IMR-90 (cell line): ENCODE results near the gene PCDHGA8. TPM values are rescaled to one million over a fixed set of nuclear protein-coding genes. Genes with fewer than 3 reads are reported as not detected.

Experiments
- ATAC-seq: fragments of 200-7000 bp; cut with Tn5 transposase; 2 replicates; pipeline ENCODE4 v1.9.1; 2020; ENCODE audit warnings: low read depth, mild to moderate bottlenecking, moderate library complexity
- BruUV-seq: library from RNA; stranded (reverse); fragments of 400-500 nt; replicated peaks from 2 replicates; lab custom pipeline; 2021; lab: Mats Ljungman, UMichigan
- CTCF ChIA-PET: fragments of 300-600 bp; formaldehyde crosslinking; extraction: SDS; loops from one replicate; lab custom pipeline; 2021; ENCODE audit warnings: antibody characterized with exemption; lab: Yijun Ruan, JAX
- POLR2A ChIA-PET: fragments of 300-600 bp; sonication (Branson Sonifier 250); formaldehyde crosslinking; loops from one replicate; lab custom pipeline; 2022; ENCODE audit warnings: antibody characterized with exemption; ENCODE audit not compliant: unreplicated experiment; lab: Charles Lee
- DNase-seq: peaks from one replicate; pipeline ENCODE4 v3.0.0; 2013
- H2AFZ ChIP-seq: replicated peaks from 2 replicates; pipeline ENCODE3; 2013; ENCODE audit warnings: low read length, mild to moderate bottlenecking; ENCODE audit not compliant: poor library complexity
- H2AK5ac ChIP-seq: 2 replicates; pipeline ENCODE4 v1.6.1; 2013; ENCODE audit warnings: low read depth, low read length, inconsistent platforms
- H2AK9ac ChIP-seq: replicated peaks from 2 replicates; pipeline ENCODE3; 2013; ENCODE audit warnings: mild to moderate bottlenecking, low read depth, low read length, moderate library complexity; ENCODE audit not compliant: poor library complexity
- H2BK120ac ChIP-seq: 2 replicates; pipeline ENCODE4 v1.6.1; 2013; ENCODE audit warnings: low read depth, low read length, inconsistent platforms
- H2BK15ac ChIP-seq: 3 replicates; pipeline ENCODE4 v1.6.1; 2013; ENCODE audit warnings: low read depth, low read length, inconsistent platforms
- H2BK20ac ChIP-seq: 2 replicates; pipeline ENCODE4 v1.6.1; 2013; ENCODE audit warnings: low read depth, mild to moderate bottlenecking, inconsistent platforms, low read length, moderate library complexity
- H2BK5ac ChIP-seq: 2 replicates; pipeline ENCODE4 v1.6.1; 2013; ENCODE audit warnings: mild to moderate bottlenecking, low read depth, low read length, inconsistent platforms; ENCODE audit not compliant: poor library complexity, severe bottlenecking
- H3K14ac ChIP-seq: replicated peaks from 2 replicates; pipeline ENCODE4 v1.6.1; 2013; ENCODE audit warnings: low read depth, low read length, inconsistent platforms
- H3K18ac ChIP-seq: 2 replicates; pipeline ENCODE4 v1.6.1; 2013; ENCODE audit warnings: low read depth, low read length, control low read depth
- H3K23ac ChIP-seq: 2 replicates; pipeline ENCODE4 v1.6.1; 2013; ENCODE audit warnings: low read depth, low read length, inconsistent platforms
- H3K27ac ChIP-seq: 2 replicates; pipeline ENCODE4 v1.5.1; 2013; ENCODE audit warnings: mild to moderate bottlenecking, control low read depth, low read length; ENCODE audit not compliant: insufficient read depth
- H3K27me3 ChIP-seq: 2 replicates; pipeline ENCODE4 v1.6.1; 2013; ENCODE audit warnings: low read length; ENCODE audit not compliant: control insufficient read depth, insufficient read depth
- H3K36me3 ChIP-seq: 2 replicates; pipeline ENCODE4 v1.6.1; 2013; ENCODE audit warnings: low read length, mixed read lengths; ENCODE audit not compliant: control insufficient read depth, insufficient read depth
- H3K4ac ChIP-seq: 2 replicates; pipeline ENCODE4 v1.6.1; 2013; ENCODE audit warnings: low read depth, low read length, inconsistent platforms
- H3K4me1 ChIP-seq: 2 replicates; pipeline ENCODE4 v1.6.1; 2013; ENCODE audit warnings: low read length, mixed read lengths; ENCODE audit not compliant: control insufficient read depth, insufficient read depth
- H3K4me2 ChIP-seq: 2 replicates; pipeline ENCODE4 v1.6.1; 2013; ENCODE audit warnings: low read depth, mild to moderate bottlenecking, control low read depth, low read length, moderate library complexity
- H3K4me3 ChIP-seq: 2 replicates; pipeline ENCODE4 v1.5.1; 2013; ENCODE audit warnings: low read depth, mild to moderate bottlenecking, control low read depth, low read length, moderate library complexity; ENCODE audit not compliant: insufficient read depth
- H3K56ac ChIP-seq: 2 replicates; pipeline ENCODE4 v1.6.1; 2013; ENCODE audit warnings: low read length, inconsistent platforms; ENCODE audit not compliant: insufficient read depth; ENCODE audit errors: extremely low read depth
- H3K79me1 ChIP-seq, 2 experiments: 2 replicates each; pipeline ENCODE4 v1.6.1; 2013; ENCODE audit warnings: low read length in 2 of 2, inconsistent platforms in 1 of 2, low read depth in 1 of 2
- H3K9ac ChIP-seq: 2 replicates; pipeline ENCODE4 v1.6.1; 2013; ENCODE audit warnings: low read depth, low read length, control low read depth
- H3K9me1 ChIP-seq: 2 replicates; pipeline ENCODE4 v1.6.1; 2013; ENCODE audit warnings: low read length, inconsistent platforms; ENCODE audit not compliant: insufficient read depth
- H3K9me3 ChIP-seq: 2 replicates; pipeline ENCODE4 v1.6.1; 2013; ENCODE audit warnings: low read length; ENCODE audit not compliant: control insufficient read depth, insufficient read depth
- H4K20me1 ChIP-seq: 2 replicates; pipeline ENCODE4 v1.6.1; 2013; ENCODE audit warnings: low read length, inconsistent platforms; ENCODE audit not compliant: insufficient read depth
- H4K5ac ChIP-seq: 2 replicates; pipeline ENCODE4 v1.6.1; 2013; ENCODE audit warnings: mild to moderate bottlenecking, low read depth, low read length, control low read depth
- H4K8ac ChIP-seq, 2 experiments: 2 replicates each; pipeline ENCODE4 v1.6.1; 2013; ENCODE audit warnings: low read depth in 2 of 2, low read length in 2 of 2, control low read depth in 1 of 2, inconsistent platforms in 1 of 2
- H4K91ac ChIP-seq: 2 replicates; pipeline ENCODE4 v1.6.1; 2013; ENCODE audit warnings: low read depth, low read length, inconsistent platforms; ENCODE audit not compliant: insufficient read depth
- CEBPB ChIP-seq: IDR thresholded peaks from 2 replicates; pipeline ENCODE4 v1.6.1; 2012; ENCODE audit warnings: low read depth, low read length, improper control_type of control experiment
- ELK1 ChIP-seq: fragments of 150-350 bp; IDR thresholded peaks from 2 replicates; pipeline ENCODE4 v1.6.1; 2016; ENCODE audit warnings: low read depth, mild to moderate bottlenecking, low read length, moderate library complexity, borderline replicate concordance
- FOS ChIP-seq: fragments of 150-350 bp; IDR thresholded peaks from 2 replicates; pipeline ENCODE4 v1.6.1; 2016; ENCODE audit warnings: low read depth, low read length
- MAFK ChIP-seq: IDR thresholded peaks from 2 replicates; pipeline ENCODE4 v1.6.1; 2012; ENCODE audit warnings: low read depth, low read length, improper control_type of control experiment
- MAZ ChIP-seq: IDR thresholded peaks from 2 replicates; pipeline ENCODE4 v1.6.1; 2012; ENCODE audit warnings: low read depth, mild to moderate bottlenecking, low read length, improper control_type of control experiment, moderate library complexity, borderline replicate concordance
- MXI1 ChIP-seq: IDR thresholded peaks from 2 replicates; pipeline ENCODE4 v1.6.1; 2012; ENCODE audit warnings: low read depth, mild to moderate bottlenecking, low read length, moderate library complexity, borderline replicate concordance
- POLR2A ChIP-seq: IDR thresholded peaks from 2 replicates; pipeline ENCODE4 v1.6.1; 2012; ENCODE audit warnings: mild to moderate bottlenecking, low read depth, low read length
- RFX5 ChIP-seq: IDR thresholded peaks from 2 replicates; pipeline ENCODE4 v1.8.0; 2012; ENCODE audit warnings: low read depth, mild to moderate bottlenecking, low read length, moderate library complexity
- SMC3 ChIP-seq: fragments of 150-350 bp; IDR thresholded peaks from 2 replicates; pipeline ENCODE4 v1.6.1; 2016; ENCODE audit warnings: low read depth, mild to moderate bottlenecking, antibody characterized with exemption, low read length, moderate library complexity
- WGBS, 2 experiments: methylation state at CpG; one replicate each; pipeline versions ENCODE4 v1.1.5 to v1.1.7; 2013; ENCODE audit warnings: missing lambda C conversion rate in 2 of 2; ENCODE audit not compliant: insufficient read length in 1 of 2; ENCODE audit errors: extremely low coverage in 2 of 2; 5-methylcytosine and 5-hydroxymethylcytosine counted together
- dilution Hi-C: fragments of 300-500 bp; cut with HindIII; formaldehyde crosslinking; loops from one replicate; pipeline ENCODE4 v1.14.3; 2018; ENCODE audit warnings: low sequenced_read_pairs; ENCODE audit not compliant: unreplicated experiment
- in situ Hi-C: fragments of 300-500 bp; cut with MboI; formaldehyde crosslinking; loops from 3 replicates; pipeline ENCODE4 v1.14.3; 2019; ENCODE audit warnings: low sequenced_read_pairs, inconsistent platforms, mixed read lengths
- intact Hi-C: fragments of 100-400 bp; cut with micrococcal nuclease; formaldehyde crosslinking; loops from 2 replicates; pipeline ENCODE4 v1.10.0; 2022
- polyA plus RNA-seq, 3 experiments: library from polyadenylated mRNA; depleted of rRNA; stranded (reverse); fragments of >200 nt; gene quantifications; 2 replicates each; pipeline ENCODE4 v1.2.3, GENCODE V29; 2012; ENCODE audit warnings: low replicate concordance in 1 of 3
- total RNA-seq: library from RNA; depleted of rRNA; stranded (reverse); fragments of >200 nt; gene quantifications from 2 replicates; pipeline ENCODE4 v1.2.3, GENCODE V29; 2012

Gene PCDHGA8
- total and polyA plus RNA-seq, 2 of the 4 experiments (the other 2 are of a cell fraction), result 0.89 to 2.0 TPM

- H3K36me3 ChIP-seq, result peaks cover 11% of the 10 kb centered on the region
- CTCF ChIA-PET, result interaction anchor here (0.6 kb wide), 2 partner anchors 72 to 118 kb away, joined by 3 to 5 read pairs; no protein-coding TSS in a partner anchor
- no peak for TF ChIP-seq POLR2A
- no peak for TF ChIP-seq MAFK
- TF ChIP-seq CEBPB, result no peak
- no peak for TF ChIP-seq SMC3
- no peak for TF ChIP-seq MXI1
- no peak for TF ChIP-seq FOS
- TF ChIP-seq ELK1, result no peak
- no peak for TF ChIP-seq MAZ
- no peak for TF ChIP-seq RFX5
- H3K18ac ChIP-seq, result no peak overlapping the region
- dilution Hi-C loops (no loop called here), in situ Hi-C loops (no loop called here), intact Hi-C loops (no loop called here)
- H2AK9ac ChIP-seq, result no peak overlapping the region
- no peak overlapping the region for H3K14ac ChIP-seq
- no peaks in the 10 kb centered on the region for H3K27me3 ChIP-seq
- no peaks in the 10 kb centered on the region for H4K20me1 ChIP-seq
- H4K91ac ChIP-seq, result no peak overlapping the region
- peaks cover 10% of the 10 kb centered on the region; the same call in 1 of the 2 replicates for H3K9me3 ChIP-seq
- H2BK15ac ChIP-seq, result no peak overlapping the region
- WGBS, 2 experiments, result 76% methylated on average over 3 of the region's 10 CpGs; no CpG with 5 or more reads in 1 of the 2 experiments
- no peak overlapping the region for H4K8ac ChIP-seq
- H3K4me1 ChIP-seq, result peaks cover 2% of the 10 kb centered on the region; the same call in 1 of the 2 replicates
- no peak overlapping the region for H3K27ac ChIP-seq
- no peak overlapping the region for H2BK5ac ChIP-seq
- no peak overlapping the region for H3K23ac ChIP-seq
- no peak overlapping the region for H3K4ac ChIP-seq
- POLR2A ChIA-PET, result no interaction called here
- no peak overlapping the region for H4K5ac ChIP-seq
- no peak overlapping the region for H2BK120ac ChIP-seq
- no peak overlapping the region for H2AK5ac ChIP-seq
- H2AFZ ChIP-seq, result no peak overlapping the region
- H3K56ac ChIP-seq, result no peak overlapping the region
- BruUV-seq, result no TSS peak
- no peak for ATAC-seq
- H3K79me1 ChIP-seq, result peaks cover 24 to 30% of the 10 kb centered on the region in 2 experiments
- no peak overlapping the region for H3K4me3 ChIP-seq
- no peak for DNase-seq
- H3K4me2 ChIP-seq, result no peak overlapping the region
- H2BK20ac ChIP-seq, result no peak overlapping the region
- no peak overlapping the region for H3K9ac ChIP-seq
- H3K9me1 ChIP-seq, result no peaks in the 10 kb centered on the region
Measured at GRCh38 chr5:141439411-141440141, 47.1 kb downstream of the PCDHGA8 start.
